Coronary artery (tissue), 2 donors: ENCODE results near the gene JMJD6.
"Not testable (repeated sequence)": the region's sequence is repeated elsewhere in the genome, so short reads cannot be mapped to it uniquely, and the experiment has no call there.

ENCODE experiments used
- DNase-seq: peaks from one replicate; pipeline ENCODE4 v3.0.0-alpha.2; 2017; ENCODE audit warnings: low spot score
- H3K27ac ChIP-seq, 2 donors: fragments of 200-600 bp; sonication (generic); one replicate each; pipeline ENCODE4 v1.5.1; 2016 to 2019
- H3K4me3 ChIP-seq: fragments of 200-600 bp; sonication (generic); 2 replicates; pipeline ENCODE4 v1.5.1; 2016; ENCODE audit warnings: mild to moderate bottlenecking, moderate library complexity
- TF ChIP-seq, protein P1 (sequence below): fragments of 200-600 bp; sonication (generic); IDR thresholded peaks from one replicate; pipeline ENCODE4 v1.5.1; 2019; ENCODE audit warnings: antibody characterized with exemption

Gene JMJD6

DNA sequence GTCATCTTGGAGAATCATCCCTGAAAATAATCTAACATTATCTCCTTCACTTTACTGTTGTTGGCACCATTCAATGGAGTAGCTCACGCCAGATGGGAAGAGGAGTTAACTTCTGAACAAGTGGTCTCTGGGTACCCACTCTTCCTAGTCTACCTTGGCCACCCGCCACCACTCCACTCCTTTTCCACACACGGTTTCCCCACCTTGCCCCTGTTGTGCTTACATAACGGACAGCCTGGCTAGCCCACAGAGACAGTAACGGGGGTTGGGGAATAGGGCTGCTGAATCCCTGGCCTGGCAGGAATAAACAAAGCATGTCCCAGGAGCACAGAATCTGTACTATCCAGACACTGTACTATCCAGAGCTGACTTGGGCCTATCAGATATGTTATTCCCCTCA lies 12.1 kb downstream of the JMJD6 start:
- no peak for DNase-seq
- peak overlapping the region in 1 of 2 donors; percentile 65 for H3K27ac ChIP-seq

DNA sequence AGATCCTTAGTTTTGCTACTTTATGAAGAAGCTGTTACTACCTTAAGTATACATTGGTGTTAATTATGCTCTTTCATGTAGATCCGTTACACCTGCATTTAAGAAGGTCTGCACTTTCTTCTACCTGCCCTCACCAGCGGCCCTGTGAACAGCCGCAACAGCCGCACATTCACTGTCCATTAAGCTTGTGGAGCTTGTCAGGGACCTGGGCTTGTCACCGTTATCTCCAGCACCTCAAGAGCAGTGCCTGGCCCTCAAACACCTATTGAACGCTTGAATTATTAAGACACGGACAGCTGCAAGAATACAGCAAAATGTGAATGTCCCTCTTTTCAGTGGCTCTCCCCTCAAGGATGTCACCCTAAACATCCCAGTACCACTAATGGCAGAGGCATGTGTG lies 12.6 kb downstream of the JMJD6 start:
- Histone ChIP-seq H3K4me3 (no peak overlapping the region), H3K27ac (no peak overlapping the region)
- DNase-seq, result no peak
- TF ChIP-seq, protein P1, sequence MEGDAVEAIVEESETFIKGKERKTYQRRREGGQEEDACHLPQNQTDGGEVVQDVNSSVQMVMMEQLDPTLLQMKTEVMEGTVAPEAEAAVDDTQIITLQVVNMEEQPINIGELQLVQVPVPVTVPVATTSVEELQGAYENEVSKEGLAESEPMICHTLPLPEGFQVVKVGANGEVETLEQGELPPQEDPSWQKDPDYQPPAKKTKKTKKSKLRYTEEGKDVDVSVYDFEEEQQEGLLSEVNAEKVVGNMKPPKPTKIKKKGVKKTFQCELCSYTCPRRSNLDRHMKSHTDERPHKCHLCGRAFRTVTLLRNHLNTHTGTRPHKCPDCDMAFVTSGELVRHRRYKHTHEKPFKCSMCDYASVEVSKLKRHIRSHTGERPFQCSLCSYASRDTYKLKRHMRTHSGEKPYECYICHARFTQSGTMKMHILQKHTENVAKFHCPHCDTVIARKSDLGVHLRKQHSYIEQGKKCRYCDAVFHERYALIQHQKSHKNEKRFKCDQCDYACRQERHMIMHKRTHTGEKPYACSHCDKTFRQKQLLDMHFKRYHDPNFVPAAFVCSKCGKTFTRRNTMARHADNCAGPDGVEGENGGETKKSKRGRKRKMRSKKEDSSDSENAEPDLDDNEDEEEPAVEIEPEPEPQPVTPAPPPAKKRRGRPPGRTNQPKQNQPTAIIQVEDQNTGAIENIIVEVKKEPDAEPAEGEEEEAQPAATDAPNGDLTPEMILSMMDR, result no peak

More for the DNA sequence above, 12.1 kb downstream of the JMJD6 start:
- no peak overlapping the region for H3K4me3 ChIP-seq
- TF ChIP-seq, protein P1, result no peak

- not testable (repeated sequence) for H3K27ac ChIP-seq, DNase-seq, H3K4me3 ChIP-seq
Observed at GRCh38 chr17:76712321-76712720, 14.1 kb downstream of the JMJD6 start.

GRCh38 chr17:76710863-76711611 lies 15.4 kb downstream of the JMJD6 start, which contains the start of gene MXRA7:
Gene MXRA7 (minus strand): TSS chr17:76710965. CDS start chr17:76710946, 19 bp downstream.
- H3K27ac ChIP-seq, result peak within 1 kb of the TSS; percentile 96 to 99
- peak within 1 kb of the TSS; percentile 99 for H3K4me3 ChIP-seq
- peak; percentile 90 for DNase-seq
- TF ChIP-seq, protein P1, result no peak

GRCh38 chr17:76709951-76710862 lies 16.2 kb downstream of the JMJD6 start:
- Histone ChIP-seq H3K4me3 (peak overlapping the region; percentile 99), H3K27ac (peak overlapping the region; percentile 96 to 99)
- DNase-seq, result not testable (repeated sequence)

DNA sequence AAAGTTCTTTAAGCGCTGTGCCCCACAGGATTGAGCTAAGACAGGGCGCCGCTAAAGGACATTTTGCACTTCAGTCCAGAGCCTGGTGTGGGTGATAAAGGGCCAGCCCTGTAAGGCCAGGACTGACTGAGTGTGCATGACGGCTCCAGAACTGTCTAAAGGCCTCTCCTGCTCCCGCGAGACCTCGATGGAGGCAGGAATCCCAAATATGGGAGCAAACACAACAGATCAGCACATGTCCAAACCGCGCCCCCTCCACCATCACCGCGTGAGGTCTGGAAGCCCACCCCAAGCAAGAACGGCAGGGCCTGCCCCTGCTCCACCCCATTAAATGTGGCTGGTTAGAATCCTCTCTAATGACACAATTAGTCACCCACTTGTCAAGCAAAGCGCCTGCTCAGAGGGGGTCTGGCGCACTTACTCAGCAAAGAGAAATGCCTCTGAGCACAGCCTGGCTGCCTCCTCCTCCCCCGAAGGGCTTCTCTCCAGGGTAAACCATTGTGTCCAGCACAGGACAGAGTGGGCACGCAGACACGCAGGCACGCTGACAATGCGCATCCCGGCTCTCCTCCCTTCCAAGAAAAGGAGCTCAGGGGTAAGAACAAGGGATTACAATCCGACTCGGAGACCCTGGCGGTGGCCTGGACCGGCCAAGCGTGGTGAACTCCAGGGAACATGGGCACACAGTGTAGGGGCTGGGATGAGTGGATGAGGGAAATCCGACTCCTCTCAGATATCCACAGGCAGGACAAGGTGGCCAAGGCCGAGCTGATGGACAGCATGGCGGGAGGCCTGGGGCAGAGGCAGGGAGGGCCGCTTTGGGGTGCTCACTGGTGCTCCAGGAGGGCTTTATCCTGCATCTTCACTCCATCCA lies 17.1 kb downstream of the JMJD6 start:
- TF ChIP-seq, protein P1, result no peak
- Histone ChIP-seq H3K27ac (peak overlapping the region; percentile 96 to 99), H3K4me3 (peak overlapping the region; percentile 99)
- peak; percentile 96 for DNase-seq

DNA sequence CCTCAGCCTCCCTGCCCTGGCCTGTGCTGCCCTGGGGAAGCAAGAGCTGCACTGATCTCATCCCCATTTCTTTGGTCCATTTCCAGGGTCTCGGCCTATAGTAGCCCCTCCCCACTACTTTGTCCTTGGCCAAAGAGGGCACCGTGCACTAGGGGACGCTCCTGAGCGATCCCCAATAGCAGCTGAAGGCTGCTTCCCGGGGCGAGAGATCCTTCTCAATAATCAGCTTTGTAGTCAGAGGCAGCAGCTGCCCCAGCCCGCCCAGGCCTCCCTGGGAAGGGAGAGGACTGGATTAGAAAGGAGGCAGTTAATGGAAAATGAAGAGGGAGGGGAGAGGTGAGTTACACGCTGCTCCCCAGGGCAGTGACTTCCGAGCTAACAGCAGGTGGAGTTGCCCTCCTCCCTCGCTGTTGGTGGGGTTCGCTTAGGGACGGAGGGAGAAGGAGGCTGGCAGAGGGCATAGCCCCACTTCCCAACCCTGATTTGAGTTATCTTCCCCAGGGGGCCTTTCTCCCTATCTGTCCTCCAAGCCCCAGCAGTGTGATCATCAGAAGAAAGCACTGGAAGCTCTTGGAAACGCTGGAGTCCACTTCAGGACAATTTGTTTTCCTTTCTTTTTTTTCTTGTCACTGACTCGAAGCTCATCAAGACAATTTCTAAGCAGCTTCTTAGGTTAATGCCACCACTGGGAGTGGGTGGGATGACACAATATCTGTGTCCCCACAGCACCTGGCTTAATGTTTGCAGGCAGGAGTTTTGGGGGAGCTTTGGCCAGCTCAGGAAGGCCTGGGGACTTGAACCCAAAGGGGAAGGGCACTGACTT lies 18.2 kb downstream of the JMJD6 start:
- H3K27ac ChIP-seq, result peak overlapping the region; percentile 96 to 99
- TF ChIP-seq, protein P1, result no peak
- no peak for DNase-seq

More for the DNA sequence above, 18.2 kb downstream of the JMJD6 start:
- H3K4me3 ChIP-seq, result peak overlapping the region; percentile 99
